ENCODE results near the gene CCDC171.

Gene CCDC171

DNA sequence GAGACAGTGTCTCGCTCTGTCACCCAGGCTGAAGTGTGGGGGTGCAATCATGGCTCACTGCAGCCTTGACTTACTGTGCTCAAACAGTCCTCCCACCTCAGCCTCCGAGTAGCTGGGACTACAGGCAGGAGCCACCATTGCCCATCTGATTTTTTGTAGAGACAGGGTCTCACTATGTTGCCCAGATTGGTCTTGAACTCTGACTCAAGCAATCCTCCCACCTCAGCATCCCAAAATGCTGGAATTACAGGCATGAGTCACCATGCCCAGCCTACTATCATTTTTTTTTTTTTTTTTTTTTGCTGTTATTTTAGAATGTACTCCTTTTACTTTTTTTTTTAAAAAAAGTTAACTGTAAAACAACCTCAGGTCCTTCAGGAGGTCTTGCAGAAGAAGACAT is 449.0 kb downstream of the CCDC171 start:
- peak; percentile 44 for DNase-seq (ENCODE audit: low read depth)

DNA sequence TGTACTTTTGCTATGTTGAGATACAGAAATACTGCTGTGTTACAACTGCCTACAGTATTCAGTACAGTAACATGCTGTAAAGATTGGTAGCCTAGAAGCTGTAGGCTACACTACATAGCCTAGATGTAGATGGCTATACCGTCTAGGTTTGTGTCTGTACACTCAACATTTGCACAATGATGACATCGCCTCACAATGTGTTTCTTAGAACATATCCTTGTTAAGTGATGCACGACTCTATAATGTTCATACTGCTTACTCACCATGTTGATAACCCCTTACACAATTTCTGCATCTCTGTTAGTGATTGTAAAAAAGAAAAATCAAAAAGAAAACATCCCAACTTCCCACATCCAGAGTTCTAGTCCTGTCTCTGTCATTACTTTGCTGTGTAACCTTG is 450.0 kb downstream of the CCDC171 start:
- DNase-seq (ENCODE audit: low read depth), result peak; percentile 74

DNA sequence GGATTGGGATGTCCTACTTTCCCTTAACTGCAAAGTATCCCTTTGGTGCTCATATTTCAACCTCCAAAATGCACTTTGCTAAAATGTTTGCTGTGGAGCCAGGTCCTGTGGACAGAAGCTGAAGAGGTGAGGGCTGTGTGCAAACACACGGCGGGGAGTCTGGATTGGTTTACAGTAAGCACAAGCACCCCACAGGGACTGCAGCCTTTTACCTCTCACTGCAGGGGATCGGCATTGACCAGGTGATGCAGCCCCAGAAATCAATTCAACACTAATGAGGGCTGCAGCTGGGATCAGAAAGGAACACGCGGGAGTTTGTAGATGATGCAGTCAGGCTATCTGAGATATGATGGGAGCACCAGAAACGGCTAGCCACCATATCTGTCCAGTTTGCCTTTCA is 450.9 kb downstream of the CCDC171 start:
- DNase-seq (ENCODE audit: low read depth), result no peak

DNA sequence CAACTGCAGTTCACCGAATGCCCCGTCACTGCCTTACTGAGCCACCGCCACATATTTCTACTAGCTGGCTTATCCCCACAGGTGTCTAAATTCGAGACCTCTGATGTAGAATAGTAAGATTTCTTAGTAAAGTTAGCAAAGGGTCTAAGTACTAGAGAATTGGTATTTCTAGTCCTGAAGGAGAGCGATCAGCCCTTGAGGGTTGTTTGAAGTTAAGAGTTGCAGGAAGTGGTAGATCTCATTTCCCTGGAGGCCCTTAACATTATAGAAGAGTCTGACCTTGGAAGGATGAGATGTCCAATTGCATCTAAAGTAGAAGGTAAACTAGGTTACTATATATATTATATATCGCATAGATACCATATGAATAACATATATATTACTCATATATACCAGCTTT is 451.8 kb downstream of the CCDC171 start:
- no peak for DNase-seq (ENCODE audit: low read depth)

DNA sequence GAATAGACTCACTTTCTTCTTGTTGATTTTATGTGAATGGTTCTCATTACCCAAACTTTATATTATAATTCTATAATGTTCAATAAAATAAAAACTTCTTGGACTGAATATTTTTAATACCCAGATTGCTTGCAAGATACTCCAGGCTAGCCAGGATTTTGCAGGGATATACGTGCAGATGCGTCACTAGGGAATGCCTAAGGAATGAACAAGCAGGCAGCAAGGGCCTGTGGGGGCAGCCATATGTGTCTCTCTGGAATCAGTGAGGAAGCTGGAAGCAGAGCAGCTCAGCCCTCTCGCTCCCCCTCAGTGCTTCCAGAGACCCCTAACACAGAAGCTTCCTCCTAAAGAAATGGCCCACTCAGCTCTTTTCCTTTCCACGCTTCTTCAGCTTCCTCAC is 457.4 kb downstream of the CCDC171 start:
- peak; percentile 49 for DNase-seq (ENCODE audit: low read depth)

DNA sequence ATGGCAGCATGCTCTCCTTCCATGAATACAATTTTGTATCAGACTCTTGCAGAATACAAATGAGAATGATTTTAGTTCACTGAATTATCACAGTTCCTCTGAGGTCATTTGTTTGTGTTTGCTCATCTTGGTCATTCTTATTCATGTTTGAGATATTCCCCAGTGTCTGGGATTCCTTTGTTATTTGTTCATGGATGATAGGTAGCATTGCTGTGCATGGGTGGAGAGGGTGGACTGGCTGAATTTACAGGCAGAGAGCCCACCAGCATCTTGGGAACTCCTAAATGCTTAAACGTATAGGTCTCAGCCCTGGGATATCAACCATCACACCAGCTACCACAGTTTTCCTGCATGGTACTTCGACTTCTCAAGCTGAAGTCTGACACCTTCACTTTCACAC is 459.8 kb downstream of the CCDC171 start:
- peak; percentile 67 for DNase-seq (ENCODE audit: low read depth)

DNA sequence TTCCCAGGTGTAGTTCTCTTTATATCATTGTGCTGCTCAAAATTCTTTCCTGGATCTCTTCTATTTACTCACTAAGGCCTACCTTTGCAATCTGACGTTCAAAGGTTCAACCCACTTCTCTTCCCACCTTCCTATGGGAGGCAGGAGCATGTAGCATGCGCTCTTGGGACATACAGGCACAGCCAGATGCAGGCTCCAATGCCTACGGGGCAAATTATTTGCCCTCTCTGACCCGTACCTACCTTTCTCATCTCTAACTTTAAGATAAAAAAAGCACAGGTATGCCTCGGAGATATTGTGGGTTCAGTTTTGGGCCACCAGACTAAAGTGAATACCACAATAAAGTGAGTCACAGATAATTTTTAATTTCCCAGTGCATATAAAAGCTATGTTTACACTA is 460.5 kb downstream of the CCDC171 start:
- no peak for DNase-seq (ENCODE audit: low read depth)

DNA sequence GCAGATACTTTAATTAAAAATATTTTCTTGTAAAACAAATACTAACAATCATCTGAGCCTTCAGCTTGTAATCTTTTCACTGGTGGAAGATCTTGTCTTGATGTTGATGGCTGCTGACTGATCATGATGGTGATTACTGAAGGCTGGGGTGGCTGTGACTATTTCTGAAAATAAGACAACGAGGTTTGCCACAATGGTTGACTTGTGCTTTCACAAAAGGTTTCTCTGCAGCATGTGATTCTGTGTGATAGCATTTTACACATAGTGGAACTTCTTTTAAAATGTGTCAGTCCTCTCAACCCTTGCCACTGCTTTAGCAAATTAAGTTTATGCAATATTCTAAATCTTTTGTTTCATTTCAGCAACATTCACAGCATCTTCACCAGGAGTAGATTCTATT is 461.0 kb downstream of the CCDC171 start:
- DNase-seq (ENCODE audit: low read depth), result no peak

DNA sequence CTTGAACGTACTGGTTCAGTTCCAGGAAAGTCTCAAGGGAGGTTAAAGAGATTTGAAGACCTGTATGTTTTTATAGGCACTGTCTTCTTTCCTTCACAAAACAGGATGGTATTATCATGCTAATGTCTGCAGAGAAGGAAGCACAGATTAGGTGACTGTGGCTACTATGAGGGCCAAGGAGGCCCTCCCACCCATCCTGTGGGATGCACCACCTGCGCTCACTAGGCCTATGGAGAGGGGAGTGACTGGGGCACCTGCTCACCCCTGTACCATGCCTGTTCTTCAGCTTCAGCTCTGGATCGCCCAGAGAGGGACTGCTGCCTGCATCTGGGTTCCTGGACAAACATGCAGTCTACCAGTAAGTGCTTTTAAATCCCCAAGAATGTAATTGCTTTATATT is 469.4 kb downstream of the CCDC171 start:
- DNase-seq (ENCODE audit: low read depth), result no peak

DNA sequence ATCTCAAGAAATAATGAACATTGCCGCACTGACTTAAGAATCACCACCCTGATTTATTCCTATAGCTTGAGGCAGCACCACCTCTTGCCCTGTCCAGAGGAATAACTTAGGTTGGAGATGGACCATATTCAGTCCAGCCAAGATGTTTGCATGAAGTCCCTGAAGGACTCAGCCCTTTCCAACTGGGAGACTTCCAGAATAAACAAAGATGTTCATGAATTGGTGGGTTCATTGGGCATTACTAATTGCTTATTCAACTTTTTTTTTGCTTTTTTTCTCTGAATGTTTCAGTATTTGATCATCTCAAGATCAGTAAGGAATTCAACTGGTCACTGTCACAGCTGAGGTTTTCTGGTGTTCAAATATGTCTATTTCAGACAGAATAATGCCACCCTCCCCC is 470.6 kb downstream of the CCDC171 start:
- DNase-seq (ENCODE audit: low read depth), result no peak
